Fibroblast of pulmonary artery (primary cell): ENCODE results near the gene WDFY3.

Experiments used
- DNase-seq: peaks from one replicate; pipeline ENCODE4 v3.0.0-alpha.2; 2010; ENCODE audit warnings: low read depth
- H3K4me3 ChIP-seq: replicated peaks from 2 replicates; pipeline ENCODE4 v1.5.1; 2011; ENCODE audit warnings: low read depth, mild to moderate bottlenecking, control low read depth, low read length, moderate library complexity
- CTCF ChIP-seq: IDR thresholded peaks from 2 replicates; pipeline ENCODE4 v1.5.1; 2011; ENCODE audit warnings: mild to moderate bottlenecking, control low read depth, low read length, inconsistent platforms; ENCODE audit errors: missing control alignments

The WDFY3 gene

GRCh38 chr4:84964995-84965552, 1.4 kb downstream of the WDFY3 start:
- peak overlapping the region; percentile 70 for H3K4me3 ChIP-seq
- DNase-seq: no peak
- no peak for TF ChIP-seq CTCF

GRCh38 chr4:84962102-84962501, 4.4 kb downstream of the WDFY3 start:
- no peak overlapping the region for H3K4me3 ChIP-seq
- DNase-seq: no peak
- TF ChIP-seq CTCF: no peak

GRCh38 chr4:84958434-84958833, 8.1 kb downstream of the WDFY3 start:
- DNase-seq: no peak
- no peak for TF ChIP-seq CTCF
- H3K4me3 ChIP-seq: no peak overlapping the region

GRCh38 chr4:84957514-84958420, 8.7 kb downstream of the WDFY3 start:
- TF ChIP-seq CTCF: no peak
- DNase-seq: no peak
- H3K4me3 ChIP-seq: no peak overlapping the region

GRCh38 chr4:84956014-84956413, 10.5 kb downstream of the WDFY3 start:
- no peak for DNase-seq
- no peak overlapping the region for H3K4me3 ChIP-seq
- TF ChIP-seq CTCF: no peak

GRCh38 chr4:84954982-84955567, 11.4 kb downstream of the WDFY3 start:
- TF ChIP-seq CTCF: no peak
- no peak overlapping the region for H3K4me3 ChIP-seq
- DNase-seq: no peak
